GM12878 (cell line): Measurements from ENCODE around the gene MAP3K7. TPM values are rescaled to one million over a fixed set of nuclear protein-coding genes. Genes with fewer than 3 reads are reported as not detected.

Experiments
- ATAC-seq: fragments of 200-7000 bp; cut with Tn5 transposase; 3 replicates; pipeline ENCODE4 v1.9.1; 2020; ENCODE audit warnings: mild to moderate bottlenecking, moderate library complexity
- BruUV-seq: library from RNA; stranded (reverse); fragments of 400-500 nt; replicated peaks from 2 replicates; lab custom pipeline; 2021; lab: Mats Ljungman, UMichigan
- CTCF ChIA-PET: fragments of 300-600 bp; sonication (Branson Sonifier 250); formaldehyde crosslinking; extraction: SDS; loops from one replicate; lab custom pipeline; 2021; ENCODE audit warnings: inconsistent platforms; lab: Yijun Ruan, JAX
- POLR2A ChIA-PET: fragments of 350-600 bp; formaldehyde crosslinking; extraction: SDS; loops from one replicate; lab custom pipeline; 2021; ENCODE audit warnings: inconsistent platforms; lab: Charles Lee
- RAD21 ChIA-PET: fragments of 300-600 bp; sonication (Branson Sonifier 250); formaldehyde crosslinking; loops from one replicate; lab custom pipeline; 2023; ENCODE audit warnings: antibody characterized with exemption; ENCODE audit not compliant: unreplicated experiment; lab: Charles Lee
- SMC1A ChIA-PET: fragments of 300-600 bp; sonication (Branson Sonifier 250); formaldehyde crosslinking; loops from one replicate; lab custom pipeline; 2023; ENCODE audit not compliant: unreplicated experiment, uncharacterized antibody; lab: Charles Lee
- DNase-seq: peaks from one replicate; pipeline ENCODE4 v3.0.0-alpha.2; 2011; ENCODE audit warnings: low read depth, low spot score
- FAIRE-seq: peaks from 3 replicates; lab custom pipeline; 2011; peaks lifted over from hg19 to GRCh38; lab: Jason Lieb, UNC
- H2AFZ ChIP-seq: 2 replicates; pipeline ENCODE4 v1.6.0; 2011; ENCODE audit warnings: low read depth, low read length, control low read depth; ENCODE audit not compliant: control insufficient read depth
- H3K27ac ChIP-seq: 2 replicates; pipeline ENCODE4 v1.5.1; 2011; ENCODE audit warnings: control low read depth; ENCODE audit not compliant: control insufficient read depth, insufficient read depth
- H3K27me3 ChIP-seq, 2 experiments: replicated peaks in 1 of 2; 2 replicates each; pipeline versions ENCODE4 v1.6.0 to v1.6.1; 2011; ENCODE audit warnings: low read length in 1 of 2; ENCODE audit not compliant: control insufficient read depth in 2 of 2, insufficient read depth in 2 of 2
- H3K36me3 ChIP-seq, 2 experiments: 2 replicates each; pipeline ENCODE4 v1.5.1; 2011; ENCODE audit warnings: low read length in 1 of 2; ENCODE audit not compliant: control insufficient read depth in 2 of 2, insufficient read depth in 2 of 2
- H3K4me1 ChIP-seq: 2 replicates; pipeline ENCODE4 v1.6.1; 2011; ENCODE audit warnings: mild to moderate bottlenecking, low read length, moderate library complexity, mixed read lengths; ENCODE audit not compliant: control insufficient read depth, insufficient read depth
- H3K4me2 ChIP-seq: 2 replicates; pipeline ENCODE4 v1.6.0; 2011; ENCODE audit warnings: control low read depth; ENCODE audit not compliant: control insufficient read depth, insufficient read depth
- H3K4me3 ChIP-seq: fragments of 200-600 bp; sonication (generic); 2 replicates; pipeline ENCODE4 v1.5.1; 2016
- H3K79me2 ChIP-seq: 2 replicates; pipeline ENCODE4 v1.6.0; 2011; ENCODE audit warnings: low read length; ENCODE audit not compliant: control insufficient read depth, insufficient read depth
- H3K9ac ChIP-seq: 2 replicates; pipeline ENCODE4 v1.8.0; 2011; ENCODE audit warnings: low read length, control low read depth, mixed read lengths; ENCODE audit not compliant: control insufficient read depth, insufficient read depth
- H3K9me3 ChIP-seq: replicated peaks from 3 replicates; pipeline ENCODE4 v1.5.1; 2011; ENCODE audit warnings: mild to moderate bottlenecking, low read length; ENCODE audit not compliant: control insufficient read depth, insufficient read depth
- H4K20me1 ChIP-seq: 2 replicates; pipeline ENCODE4 v1.6.0; 2011; ENCODE audit not compliant: control insufficient read depth, insufficient read depth
- ZNF274 ChIP-seq: IDR thresholded peaks from one replicate; pipeline ENCODE4 v1.8.0; 2011; ENCODE audit not compliant: insufficient read length, insufficient read depth
- WGBS: methylation state at CpG from one replicate; pipeline ENCODE4 v1.1.6; 2016; ENCODE audit warnings: low lambda C conversion rate; ENCODE audit not compliant: insufficient replicate concordance, insufficient coverage; ENCODE audit errors: missing lambda C conversion rate; 5-methylcytosine and 5-hydroxymethylcytosine counted together
- in situ Hi-C: fragments of 300-500 bp; cut with MboI; formaldehyde crosslinking; loops from 9 replicates; pipeline ENCODE4 v1.14.3; 2018; ENCODE audit warnings: mixed read lengths
- intact Hi-C: fragments of 100-400 bp; cut with micrococcal nuclease; formaldehyde crosslinking; loops from one replicate; pipeline ENCODE4 v1.14.2; 2022; ENCODE audit not compliant: unreplicated experiment
- polyA plus RNA-seq, 11 experiments: library from polyadenylated mRNA; depleted of rRNA in 4 of 11; unstranded in 6 of 11; stranded (reverse) in 5 of 11; fragments of >200 nt; fragmentation: Nextera tagmentation in 4 of 11; fragmentation: Illumina TruSeq in 1 of 11; extraction: Ambion mirVana in 4 of 11; extraction: Trizol in 1 of 11; gene quantifications; 1 replicate in 1 of 11; 2 replicates in 10 of 11; pipeline versions ENCODE4 v1.2.1 to v1.2.3, GENCODE V29; 2011 to 2016; ENCODE audit warnings: inconsistent platforms in 2 of 11, missing spikeins in 2 of 11, low read depth in 1 of 11
- total RNA-seq, 4 experiments: library from RNA; depleted of rRNA in 3 of 4; stranded (reverse); fragments of >200 nt in 3 of 4; fragmentation: Illumina TruSeq in 1 of 4; extraction: Trizol in 1 of 4; gene quantifications; 2 replicates each; pipeline versions ENCODE4 v1.2.1 to v1.2.3, GENCODE V29; 2013 to 2021
- TF ChIP-seq, protein P1 (sequence below): fragments of 450-650 bp; conservative IDR thresholded peaks from 2 replicates; pipeline ENCODE4 v1.6.1; 2017; ENCODE audit warnings: mild to moderate bottlenecking, moderate library complexity
- TF ChIP-seq, protein P2 (sequence below): fragments of 450-650 bp; IDR thresholded peaks from 2 replicates; pipeline ENCODE4 v1.6.1; 2017; ENCODE audit warnings: borderline replicate concordance

The MAP3K7 gene
- total and polyA plus RNA-seq, 10 of the 15 experiments (the other 5 are each of a cell fraction or from before 2014, with no cell fraction given) = 7.0 to 42.6 (median 22.0) TPM

DNA sequence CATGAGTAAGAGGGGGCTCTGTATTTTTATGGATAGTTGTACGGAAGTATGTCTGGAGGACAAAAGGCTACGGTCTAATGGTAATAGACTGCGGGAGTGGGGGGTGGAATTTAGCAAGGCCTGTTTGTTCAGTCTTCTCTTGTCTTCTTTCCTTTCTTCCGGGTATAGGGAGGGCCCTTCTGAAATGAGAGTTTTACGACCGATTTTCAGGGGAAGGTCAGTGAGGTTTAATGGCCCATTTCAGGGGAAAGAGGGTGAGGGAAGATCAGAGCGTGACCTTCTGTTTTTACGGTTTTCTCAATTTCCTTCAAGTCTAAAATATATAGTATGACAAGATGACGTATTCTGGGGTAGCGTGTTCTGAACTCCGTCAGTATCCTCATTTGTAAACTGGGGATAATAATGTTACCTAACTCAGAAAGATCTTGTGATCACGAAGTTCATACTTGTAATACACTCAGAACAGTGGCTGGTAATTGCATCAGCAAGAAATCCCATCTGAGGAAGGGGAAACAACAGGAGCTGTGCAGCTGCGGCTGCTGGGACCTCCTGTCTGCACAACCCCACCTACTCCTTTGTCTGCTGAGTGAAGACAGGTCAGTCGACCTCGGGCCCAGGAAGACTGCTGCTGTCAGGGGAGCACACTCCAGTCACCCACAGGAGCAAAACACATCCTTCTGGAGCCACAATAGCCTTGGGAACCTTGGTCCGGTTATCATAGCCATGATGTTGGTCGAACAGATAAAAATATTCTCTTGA is 90.4 kb downstream of the MAP3K7 start:
- Histone ChIP-seq H3K27me3 (peaks cover 0 to 1% of the 10 kb centered on the region in 2 experiments; a peak in 2 of 4 replicates), H3K79me2 (no peaks in the 10 kb centered on the region), H3K9me3 (no peaks in the 10 kb centered on the region), H3K36me3 (no peaks in the 10 kb centered on the region), H3K27ac (no peak overlapping the region), H3K4me2 (no peak overlapping the region)
- intact Hi-C loops = no loop called here
- ATAC-seq = no peak
- SMC1A ChIA-PET = no interaction called here
- TF ChIP-seq ZNF274 = no peak
- TF ChIP-seq, protein P1, sequence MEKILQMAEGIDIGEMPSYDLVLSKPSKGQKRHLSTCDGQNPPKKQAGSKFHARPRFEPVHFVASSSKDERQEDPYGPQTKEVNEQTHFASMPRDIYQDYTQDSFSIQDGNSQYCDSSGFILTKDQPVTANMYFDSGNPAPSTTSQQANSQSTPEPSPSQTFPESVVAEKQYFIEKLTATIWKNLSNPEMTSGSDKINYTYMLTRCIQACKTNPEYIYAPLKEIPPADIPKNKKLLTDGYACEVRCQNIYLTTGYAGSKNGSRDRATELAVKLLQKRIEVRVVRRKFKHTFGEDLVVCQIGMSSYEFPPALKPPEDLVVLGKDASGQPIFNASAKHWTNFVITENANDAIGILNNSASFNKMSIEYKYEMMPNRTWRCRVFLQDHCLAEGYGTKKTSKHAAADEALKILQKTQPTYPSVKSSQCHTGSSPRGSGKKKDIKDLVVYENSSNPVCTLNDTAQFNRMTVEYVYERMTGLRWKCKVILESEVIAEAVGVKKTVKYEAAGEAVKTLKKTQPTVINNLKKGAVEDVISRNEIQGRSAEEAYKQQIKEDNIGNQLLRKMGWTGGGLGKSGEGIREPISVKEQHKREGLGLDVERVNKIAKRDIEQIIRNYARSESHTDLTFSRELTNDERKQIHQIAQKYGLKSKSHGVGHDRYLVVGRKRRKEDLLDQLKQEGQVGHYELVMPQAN = no peak
- TF ChIP-seq, protein P2, sequence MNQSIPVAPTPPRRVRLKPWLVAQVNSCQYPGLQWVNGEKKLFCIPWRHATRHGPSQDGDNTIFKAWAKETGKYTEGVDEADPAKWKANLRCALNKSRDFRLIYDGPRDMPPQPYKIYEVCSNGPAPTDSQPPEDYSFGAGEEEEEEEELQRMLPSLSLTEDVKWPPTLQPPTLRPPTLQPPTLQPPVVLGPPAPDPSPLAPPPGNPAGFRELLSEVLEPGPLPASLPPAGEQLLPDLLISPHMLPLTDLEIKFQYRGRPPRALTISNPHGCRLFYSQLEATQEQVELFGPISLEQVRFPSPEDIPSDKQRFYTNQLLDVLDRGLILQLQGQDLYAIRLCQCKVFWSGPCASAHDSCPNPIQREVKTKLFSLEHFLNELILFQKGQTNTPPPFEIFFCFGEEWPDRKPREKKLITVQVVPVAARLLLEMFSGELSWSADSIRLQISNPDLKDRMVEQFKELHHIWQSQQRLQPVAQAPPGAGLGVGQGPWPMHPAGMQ = no peak
- TF ChIP-seq, all 136 proteins: peak for 0
- no peak overlapping the region for H3K4me3 ChIP-seq
- no peaks in the 10 kb centered on the region for H3K4me1 ChIP-seq
- POLR2A ChIA-PET = no interaction called here
- WGBS = 52% methylated on average over 17 of the region's 17 CpGs
- FAIRE-seq = no peak
- DNase-seq = no peak
- H4K20me1 ChIP-seq = no peaks in the 10 kb centered on the region; the same call in 1 of the 2 replicates
- RAD21 ChIA-PET = no interaction called here
- CTCF ChIA-PET = interaction anchor here (1.5 kb wide), 1 partner anchor 101 kb away, joined by 3 read pairs; no protein-coding TSS in a partner anchor
- no peak overlapping the region for H2AFZ ChIP-seq
- no TSS peak for BruUV-seq
- in situ Hi-C loops = no loop called here
- no peak overlapping the region for H3K9ac ChIP-seq
